Fibroblast of mammary gland (primary cell): ENCODE measurements around the gene TKFC.

Source experiments
- DNase-seq: peaks from one replicate; pipeline ENCODE4 v3.0.0-alpha.2; 2010; ENCODE audit warnings: low read depth
- H3K4me3 ChIP-seq: 2 replicates; pipeline ENCODE4 v1.5.1; 2011; ENCODE audit warnings: low read depth, mild to moderate bottlenecking, low read length, moderate library complexity; ENCODE audit not compliant: control insufficient read depth
- CTCF ChIP-seq: conservative IDR thresholded peaks from 2 replicates; pipeline ENCODE4 v1.5.1; 2011; ENCODE audit warnings: low read depth, low read length, inconsistent platforms; ENCODE audit not compliant: control insufficient read depth, insufficient read depth

Gene TKFC

GRCh38 chr11:61337706-61338470 lies 4.9 kb downstream of the TKFC start:
- DNase-seq, result no peak
- TF ChIP-seq CTCF, result no peak
- no peak overlapping the region for H3K4me3 ChIP-seq

- no peak for TF ChIP-seq CTCF
- DNase-seq, result no peak
Observed at GRCh38 chr11:61338783-61339489, 5.9 kb downstream of the TKFC start.

GRCh38 chr11:61339490-61339878 lies 6.5 kb downstream of the TKFC start:
- H3K4me3 ChIP-seq, result no peak overlapping the region
- no peak for DNase-seq

More at GRCh38 chr11:61338783-61339489, 5.9 kb downstream of the TKFC start:
- no peak overlapping the region for H3K4me3 ChIP-seq

GRCh38 chr11:61340979-61341378 lies 8.0 kb downstream of the TKFC start:
- TF ChIP-seq CTCF, result no peak
- H3K4me3 ChIP-seq, result no peak overlapping the region
- no peak for DNase-seq

More at GRCh38 chr11:61339490-61339878, 6.5 kb downstream of the TKFC start:
- TF ChIP-seq CTCF, result no peak

- TF ChIP-seq CTCF, result no peak
- H3K4me3 ChIP-seq, result no peak overlapping the region
- no peak for DNase-seq
Observed at GRCh38 chr11:61341706-61342105, 8.7 kb downstream of the TKFC start.

- DNase-seq, result peak; percentile 46
- TF ChIP-seq CTCF, result no peak
- no peak overlapping the region for H3K4me3 ChIP-seq
Observed at GRCh38 chr11:61342207-61342803, 9.3 kb downstream of the TKFC start.
